ENCODE results near the gene NBPF12. TPM values are rescaled to one million over a fixed set of nuclear protein-coding genes. Genes with fewer than 3 reads are reported as not detected.
"Not testable (repeated sequence)": the region's sequence is repeated elsewhere in the genome, so short reads cannot be mapped to it uniquely, and the experiment has no call there.

Gene NBPF12
- total RNA-seq, 1 donor from 2014 or later: 5.6 TPM

DNA sequence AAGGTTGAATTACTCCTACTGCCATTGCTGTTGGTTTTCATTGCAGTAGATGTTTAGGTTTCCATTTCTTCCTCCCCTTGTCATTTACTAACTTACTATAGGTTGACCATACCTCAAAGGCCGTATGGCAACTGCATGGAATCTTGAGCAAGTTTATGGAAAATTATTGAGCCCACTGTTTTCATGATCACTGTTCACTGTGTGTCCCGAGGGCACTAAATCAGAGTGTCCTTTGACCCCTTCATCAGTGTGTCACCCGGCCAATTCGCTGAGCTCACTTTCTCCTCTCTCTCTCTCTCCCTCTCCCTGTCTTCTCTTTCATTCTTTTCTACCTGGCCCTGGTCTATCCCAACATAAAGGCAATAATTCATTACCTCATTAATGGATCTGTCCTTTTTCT, 47.7 kb downstream of the NBPF12 start:
- not testable (repeated sequence) for DNase-seq

- DNase-seq: not testable (repeated sequence)
These were observed 48.3 kb downstream of the NBPF12 start for GRCh38 chr1:146986450-146986849.

- not testable (repeated sequence) for DNase-seq
These were observed 49.4 kb downstream of the NBPF12 start for GRCh38 chr1:146987502-146987901.

GRCh38 chr1:146989455-146989854, 51.3 kb downstream of the NBPF12 start:
- DNase-seq: peak; percentile 1

GRCh38 chr1:147008495-147008894, 70.4 kb downstream of the NBPF12 start:
- not testable (repeated sequence) for DNase-seq

DNA sequence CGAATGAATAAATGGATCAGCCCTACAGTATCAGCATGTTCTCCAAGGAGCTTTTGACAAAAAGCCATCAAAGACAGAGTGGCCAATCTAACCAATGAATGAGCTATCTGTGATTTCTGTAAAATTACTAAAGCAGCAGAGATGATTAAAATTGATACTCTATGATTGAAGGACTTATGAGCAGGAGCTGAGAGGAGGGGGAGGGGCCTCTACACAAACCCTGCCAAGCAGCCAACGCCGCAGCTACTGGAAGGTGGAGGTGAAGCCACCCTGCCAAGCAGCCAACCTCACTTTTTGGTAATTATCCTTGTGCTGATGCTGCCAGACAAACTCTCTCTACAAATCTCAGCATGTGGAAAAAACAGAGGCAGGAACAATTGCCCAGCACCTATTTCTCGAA, 88.9 kb downstream of the NBPF12 start:
- DNase-seq: not testable (repeated sequence)

- DNase-seq: not testable (repeated sequence)
These were observed 92.0 kb downstream of the NBPF12 start for GRCh38 chr1:147030066-147030653.

- DNase-seq: no peak
These were observed 101.8 kb downstream of the NBPF12 start for GRCh38 chr1:147039916-147040315.

DNA sequence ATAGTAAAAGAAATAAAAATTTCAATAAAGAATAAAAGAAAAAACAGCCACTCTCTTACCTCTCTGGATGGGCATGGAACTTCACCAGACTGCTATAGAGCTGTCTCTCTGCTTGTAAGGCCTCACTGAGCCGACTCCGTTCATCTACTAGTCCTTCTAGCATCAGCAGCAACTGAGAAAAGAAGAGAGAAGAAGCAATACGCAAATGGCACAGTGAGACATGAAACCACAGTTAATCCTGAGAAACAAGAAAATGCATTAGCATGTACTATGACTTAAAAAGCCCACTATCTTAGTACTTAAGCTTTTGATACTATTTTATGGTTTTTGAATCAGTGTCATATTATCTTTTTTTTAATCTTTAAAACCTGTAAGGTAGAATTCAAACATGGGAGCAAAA, 104.8 kb downstream of the NBPF12 start:
- DNase-seq: not testable (repeated sequence)

- DNase-seq: not testable (repeated sequence)
These were observed 106.4 kb downstream of the NBPF12 start for GRCh38 chr1:147044511-147044910.

Other genes starting within 250 kb of the NBPF12 start
- gene PRKAB2, start 234.1 kb downstream of the NBPF12 start, total RNA-seq: 5.6 and 6.3 TPM in 2 replicates